GM12872 (cell line): ENCODE results near the gene SLC34A3.

Source experiments
- TF ChIP-seq, protein P1 (sequence below): IDR thresholded peaks from 3 replicates; pipeline ENCODE4 v1.5.1; 2011; ENCODE audit warnings: low read depth, mild to moderate bottlenecking, low read length, moderate library complexity; ENCODE audit not compliant: insufficient read depth

The SLC34A3 gene

DNA sequence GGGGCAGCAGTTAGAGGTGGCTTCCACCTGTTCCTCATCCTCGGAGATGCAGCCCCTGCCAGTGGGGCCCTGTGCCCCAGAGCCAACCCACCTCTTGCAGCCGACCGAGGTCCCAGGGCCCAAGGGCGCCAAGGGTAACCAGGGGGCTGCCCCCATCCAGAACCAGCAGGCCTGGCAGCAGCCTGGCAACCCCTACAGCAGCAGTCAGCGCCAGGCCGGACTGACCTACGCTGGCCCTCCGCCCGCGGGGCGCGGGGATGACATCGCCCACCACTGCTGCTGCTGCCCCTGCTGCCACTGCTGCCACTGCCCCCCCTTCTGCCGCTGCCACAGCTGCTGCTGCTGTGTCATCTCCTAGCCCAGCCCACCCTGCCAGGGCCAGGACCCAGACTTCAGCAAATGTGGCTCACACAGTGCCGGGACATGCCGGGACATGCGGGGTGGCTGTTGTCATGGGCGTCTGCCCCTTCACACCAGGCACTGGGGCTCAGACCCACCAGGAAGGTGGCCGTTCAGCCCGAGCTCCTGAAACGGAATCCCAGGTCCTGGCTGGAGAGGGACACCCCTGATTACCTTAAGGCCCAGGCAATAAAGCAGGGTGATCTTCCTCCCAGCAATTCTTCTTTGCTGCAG, 4.9 kb upstream of the SLC34A3 start:
- TF ChIP-seq, protein P1, sequence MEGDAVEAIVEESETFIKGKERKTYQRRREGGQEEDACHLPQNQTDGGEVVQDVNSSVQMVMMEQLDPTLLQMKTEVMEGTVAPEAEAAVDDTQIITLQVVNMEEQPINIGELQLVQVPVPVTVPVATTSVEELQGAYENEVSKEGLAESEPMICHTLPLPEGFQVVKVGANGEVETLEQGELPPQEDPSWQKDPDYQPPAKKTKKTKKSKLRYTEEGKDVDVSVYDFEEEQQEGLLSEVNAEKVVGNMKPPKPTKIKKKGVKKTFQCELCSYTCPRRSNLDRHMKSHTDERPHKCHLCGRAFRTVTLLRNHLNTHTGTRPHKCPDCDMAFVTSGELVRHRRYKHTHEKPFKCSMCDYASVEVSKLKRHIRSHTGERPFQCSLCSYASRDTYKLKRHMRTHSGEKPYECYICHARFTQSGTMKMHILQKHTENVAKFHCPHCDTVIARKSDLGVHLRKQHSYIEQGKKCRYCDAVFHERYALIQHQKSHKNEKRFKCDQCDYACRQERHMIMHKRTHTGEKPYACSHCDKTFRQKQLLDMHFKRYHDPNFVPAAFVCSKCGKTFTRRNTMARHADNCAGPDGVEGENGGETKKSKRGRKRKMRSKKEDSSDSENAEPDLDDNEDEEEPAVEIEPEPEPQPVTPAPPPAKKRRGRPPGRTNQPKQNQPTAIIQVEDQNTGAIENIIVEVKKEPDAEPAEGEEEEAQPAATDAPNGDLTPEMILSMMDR, result no peak

DNA sequence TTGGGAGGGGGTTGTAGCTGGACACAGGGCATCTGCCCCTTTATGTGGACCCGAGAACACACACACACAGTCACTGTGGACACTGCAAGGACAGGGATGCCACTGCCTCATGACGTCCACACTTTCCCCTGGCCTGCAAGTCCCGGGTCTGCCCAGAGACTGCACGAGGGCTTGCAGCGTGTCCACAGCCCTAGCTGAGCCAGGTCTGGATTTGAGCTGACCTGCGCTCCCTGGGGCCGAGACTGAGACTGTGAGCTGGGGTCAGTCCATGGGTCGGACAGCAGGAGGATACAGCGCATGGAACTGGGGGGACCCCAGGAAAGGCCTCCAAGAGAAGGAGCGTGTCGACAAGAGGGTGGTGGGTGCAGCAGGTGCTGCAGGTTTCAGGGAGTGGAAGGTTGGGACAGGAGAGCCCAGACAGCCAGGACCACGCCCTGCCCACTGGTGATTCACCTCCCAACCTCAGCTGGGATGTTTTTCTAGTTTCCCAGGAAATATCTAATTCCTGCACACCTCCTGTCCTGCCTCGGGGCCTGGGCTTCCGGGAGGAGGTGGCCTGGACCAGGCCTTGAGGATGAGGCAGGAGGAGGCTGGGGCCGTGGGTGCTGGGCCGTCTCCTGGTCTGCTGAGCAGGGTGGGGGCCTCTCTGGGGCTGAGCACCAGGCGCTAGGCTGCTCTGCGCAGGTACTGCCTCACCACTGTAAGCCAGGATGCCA, 4.2 kb upstream of the SLC34A3 start:
- TF ChIP-seq, protein P1, result no peak

DNA sequence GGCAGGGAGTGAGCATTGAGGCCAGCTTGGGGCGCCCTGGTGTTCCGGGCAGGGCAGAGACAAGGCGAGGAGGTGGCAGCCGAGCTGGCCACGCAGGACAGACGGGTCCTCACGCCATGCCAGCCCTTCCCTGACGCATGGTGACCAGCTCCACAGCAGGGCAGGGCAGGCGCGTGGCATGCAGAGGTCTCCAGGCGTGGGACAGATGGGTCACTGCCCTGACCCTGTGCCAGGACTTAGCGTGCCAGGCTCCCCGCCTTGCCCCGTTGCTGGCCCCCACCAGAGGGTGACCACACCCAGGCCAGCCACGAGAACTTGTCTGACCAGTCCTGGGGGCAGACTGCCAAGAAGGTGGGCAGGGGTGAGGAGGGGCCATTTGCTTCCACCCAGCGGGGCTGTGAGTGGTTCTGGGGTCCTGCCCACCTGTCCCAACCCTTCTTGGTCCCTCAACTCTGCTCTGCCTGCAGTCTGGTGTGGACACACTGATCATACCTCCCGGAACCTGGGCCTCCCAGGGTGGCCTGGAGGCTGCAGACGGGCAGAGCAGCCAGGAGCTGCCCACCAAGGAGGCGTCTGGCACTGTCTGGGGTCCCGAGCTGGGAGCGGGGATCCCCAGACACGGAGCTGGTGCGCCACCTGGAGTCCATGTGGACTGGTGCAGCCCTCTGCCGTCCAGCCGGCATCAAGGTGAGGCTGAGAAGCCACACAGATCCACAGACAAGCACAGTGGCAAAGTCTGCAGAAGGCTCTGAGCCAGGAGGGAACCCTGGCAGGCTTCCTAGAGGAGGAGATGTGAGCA, 3.4 kb upstream of the SLC34A3 start, which contains the start of gene RNF224:
Gene RNF224 (plus strand): TSS at position 449 of the 799 bp plus-strand sequence. CDS start 834 bp downstream, outside the sequence.
- TF ChIP-seq, protein P1, result peak; percentile 97

DNA sequence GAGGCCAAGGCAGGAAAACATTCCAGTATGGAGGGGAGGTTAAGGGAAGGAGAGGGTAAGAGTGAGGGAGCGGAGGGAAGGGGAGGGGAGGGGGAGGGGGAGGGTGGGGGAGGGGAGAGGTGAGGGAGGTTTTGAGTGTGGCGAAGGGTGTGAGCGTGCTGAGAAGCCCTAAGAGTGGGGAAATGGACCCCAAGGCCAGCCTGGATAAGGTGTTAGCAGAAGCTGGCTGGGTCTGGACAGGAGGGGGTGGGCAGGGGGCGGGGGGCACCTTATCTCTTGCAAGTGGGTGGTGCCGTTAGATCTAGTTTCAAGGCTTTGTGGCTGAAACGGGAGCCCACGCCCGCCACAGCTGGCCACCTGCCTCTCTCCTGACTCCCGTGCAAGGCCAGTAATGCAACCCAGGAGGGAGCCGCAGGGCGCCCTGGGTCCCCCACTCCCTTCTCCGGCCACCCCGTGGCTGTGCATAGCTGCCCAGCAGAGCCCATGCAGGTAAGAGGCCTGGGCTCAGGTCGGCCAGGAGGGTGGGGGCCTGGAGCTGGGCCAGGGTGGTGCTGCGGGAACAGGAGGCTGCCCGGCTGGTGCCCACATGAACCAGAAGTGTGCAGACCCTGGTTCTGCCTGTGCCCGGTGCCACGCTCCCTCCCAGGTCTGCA, 2.7 kb upstream of the SLC34A3 start:
- TF ChIP-seq, protein P1, result no peak

DNA sequence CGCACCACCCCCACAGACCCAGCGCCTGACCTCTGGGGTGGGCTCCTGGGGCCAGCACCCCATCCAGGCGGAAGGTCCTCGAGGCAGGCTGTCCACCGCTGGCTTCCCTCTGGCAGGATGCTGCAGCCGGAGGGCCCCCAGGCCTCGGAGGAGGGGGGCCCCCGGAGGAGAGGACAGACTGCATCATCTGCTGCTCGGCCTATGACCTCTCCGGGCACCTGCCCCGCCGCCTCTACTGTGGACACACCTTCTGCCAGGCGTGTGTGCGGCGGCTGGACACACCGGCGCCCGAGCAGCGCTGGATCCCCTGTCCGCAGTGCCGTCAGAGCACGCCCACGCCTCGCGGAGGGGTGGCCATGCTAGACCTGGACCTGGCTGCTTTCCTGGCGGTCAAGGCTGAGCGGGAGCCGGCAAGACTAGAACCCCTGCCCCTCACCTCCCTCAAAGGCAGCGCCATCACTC, 2.2 kb upstream of the SLC34A3 start:
- TF ChIP-seq, protein P1, result no peak

DNA sequence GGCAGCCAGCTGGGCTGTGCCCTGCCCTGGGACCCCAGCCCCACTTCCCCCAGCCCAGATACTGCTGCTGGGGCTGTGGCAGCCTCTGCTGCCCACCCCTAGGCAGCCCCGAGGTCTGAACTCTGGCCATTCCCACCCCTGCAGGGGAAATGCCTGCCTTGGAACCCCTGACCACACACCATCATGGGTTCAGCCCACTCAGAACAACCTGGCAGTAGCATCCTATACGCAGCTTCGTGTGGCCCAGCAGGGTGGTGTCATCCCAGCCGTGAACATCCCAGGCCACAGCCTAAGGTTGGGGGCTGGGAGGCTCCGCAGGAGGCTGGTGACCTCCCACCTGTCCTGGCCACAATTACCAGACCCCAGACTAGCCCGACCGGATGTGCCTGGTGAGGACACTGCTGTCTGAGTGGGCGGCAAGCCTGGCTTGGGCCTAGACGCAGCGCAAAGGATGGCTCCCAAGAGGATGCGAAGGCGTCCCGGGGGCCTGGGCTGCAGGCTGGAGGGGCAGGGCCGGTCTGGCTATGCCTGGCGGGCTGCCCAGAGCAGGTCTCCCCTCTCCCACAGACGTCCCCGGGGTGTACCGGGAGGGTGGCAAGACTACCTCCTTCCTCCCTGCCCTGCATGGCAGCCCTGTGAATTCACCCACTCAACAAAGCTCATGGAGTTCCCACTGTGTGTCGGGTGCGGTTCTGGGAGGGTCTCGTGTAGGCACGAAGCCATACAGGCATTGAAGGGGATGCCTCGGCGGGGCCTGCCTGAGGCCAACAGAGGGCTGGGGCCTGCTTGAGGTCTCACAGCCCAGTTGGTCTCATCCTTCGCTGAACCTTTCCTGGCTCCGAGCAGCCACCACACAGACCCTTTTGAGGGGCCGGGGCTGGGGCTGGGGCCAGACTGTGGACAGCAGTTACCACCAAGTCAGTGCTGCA, 1.5 kb upstream of the SLC34A3 start:
- TF ChIP-seq, protein P1, result no peak
